A549 (cell line): ENCODE results near the gene SRRM2. TPM values are rescaled to one million over a fixed set of nuclear protein-coding genes. Genes with fewer than 3 reads are reported as not detected.

Source experiments
- ATAC-seq, 2 experiments: fragments of 200-7000 bp in 1 of 2; fragments of >200 bp in 1 of 2; cut with Nextera tagmentation in 1 of 2; cut with Tn5 transposase in 1 of 2; 3 replicates each; pipeline versions ENCODE4 v1.8.0 to v1.9.1; 2018 to 2020; ENCODE audit warnings: mild to moderate bottlenecking in 1 of 2, moderate library complexity in 1 of 2
- CTCF ChIA-PET: fragments of 300-600 bp; sonication (Branson Sonifier 250); formaldehyde crosslinking; extraction: SDS; loops from one replicate; lab custom pipeline; 2021; ENCODE audit warnings: antibody characterized with exemption, inconsistent platforms; lab: Yijun Ruan, JAX
- POLR2A ChIA-PET: fragments of 350-600 bp; formaldehyde crosslinking; extraction: SDS; loops from one replicate; lab custom pipeline; 2021; ENCODE audit warnings: antibody characterized with exemption, inconsistent platforms; lab: Yijun Ruan, JAX
- DNase-seq, 2 experiments: peaks; one replicate each; pipeline versions ENCODE4 v3.0.0 to v3.0.0-alpha.2; 2011 to 2016; ENCODE audit warnings: low read depth in 1 of 2, low spot score in 1 of 2
- FAIRE-seq: peaks from 2 replicates; lab custom pipeline; 2011; peaks lifted over from hg19 to GRCh38; lab: Jason Lieb, UNC
- H3K27ac ChIP-seq, 2 experiments: fragments of >200 bp; sonication (Bioruptor Twin); formaldehyde crosslinking; 3 replicates each; pipeline ENCODE4 v1.5.1; 2016 to 2017
- H3K4me1 ChIP-seq: fragments of >200 bp; sonication (Bioruptor Twin); formaldehyde crosslinking; 3 replicates; pipeline ENCODE4 v1.6.1; 2016
- H3K4me2 ChIP-seq: fragments of >200 bp; sonication (Bioruptor Twin); formaldehyde crosslinking; 3 replicates; pipeline ENCODE4 v1.6.1; 2016
- H3K4me3 ChIP-seq: fragments of >200 bp; sonication (Bioruptor Twin); formaldehyde crosslinking; 3 replicates; pipeline ENCODE4 v1.5.1; 2016
- H3K9me3 ChIP-seq: fragments of >200 bp; sonication (Bioruptor Twin); formaldehyde crosslinking; 3 replicates; pipeline ENCODE4 v1.6.1; 2016
- BHLHE40 ChIP-seq: IDR thresholded peaks from 2 replicates; pipeline ENCODE4 v1.6.1; 2012; ENCODE audit warnings: low read depth, low read length, inconsistent platforms
- FOSB ChIP-seq: fragments of 250-450 bp; sonication (Bioruptor Pico); IDR thresholded peaks from 2 replicates; pipeline ENCODE4 v1.5.0; 2020; ENCODE audit warnings: mild to moderate bottlenecking, moderate library complexity
- FOXS1 ChIP-seq: fragments of 250-450 bp; sonication (Bioruptor Pico); IDR thresholded peaks from 2 replicates; pipeline ENCODE4 v1.5.0; 2020; ENCODE audit warnings: mild to moderate bottlenecking, moderate library complexity
- GATA3 ChIP-seq: IDR thresholded peaks from 2 replicates; pipeline ENCODE4 v1.6.1; 2012; ENCODE audit warnings: borderline replicate concordance
- HEYL ChIP-seq: fragments of 250-450 bp; sonication (Bioruptor Pico); IDR thresholded peaks from 2 replicates; pipeline ENCODE4 v1.8.0; 2021; ENCODE audit warnings: mild to moderate bottlenecking, moderate library complexity
- HOXB5 ChIP-seq: fragments of 250-450 bp; sonication (Bioruptor Pico); IDR thresholded peaks from 2 replicates; pipeline ENCODE4 v1.5.0; 2020; ENCODE audit warnings: mild to moderate bottlenecking, moderate library complexity
- KDM5A ChIP-seq: fragments of 200-600 bp; sonication (generic); IDR thresholded peaks from 2 replicates; pipeline ENCODE4 v1.6.1; 2016; ENCODE audit warnings: antibody characterized with exemption, mild to moderate bottlenecking
- MAFK ChIP-seq: fragments of 450-650 bp; IDR thresholded peaks from 2 replicates; pipeline ENCODE4 v1.6.1; 2014; ENCODE audit not compliant: partially characterized antibody
- NPAS2 ChIP-seq: fragments of 250-450 bp; sonication (Bioruptor Pico); IDR thresholded peaks from 2 replicates; pipeline ENCODE4 v1.8.0; 2022; ENCODE audit warnings: mild to moderate bottlenecking, moderate library complexity, borderline replicate concordance
- NR3C1 ChIP-seq: fragments of >200 bp; sonication (Bioruptor Twin); formaldehyde crosslinking; IDR thresholded peaks from 3 replicates; pipeline ENCODE4 v1.6.1; 2017
- POLR2A ChIP-seq: IDR thresholded peaks from 2 replicates; pipeline ENCODE4 v1.6.1; 2012; ENCODE audit warnings: mild to moderate bottlenecking, low read length
- POLR2AphosphoS2 ChIP-seq: conservative IDR thresholded peaks from 2 replicates; pipeline ENCODE4 v1.6.1; 2012; ENCODE audit warnings: low read length, improper control_type of control experiment, inconsistent platforms
- RARB ChIP-seq: fragments of 250-450 bp; sonication (Bioruptor Pico); IDR thresholded peaks from 2 replicates; pipeline ENCODE4 v1.8.0; 2021; ENCODE audit warnings: mild to moderate bottlenecking, moderate library complexity
- SMC3 ChIP-seq: fragments of >200 bp; sonication (Bioruptor Twin); formaldehyde crosslinking; IDR thresholded peaks from 3 replicates; pipeline ENCODE4 v1.6.1; 2018; ENCODE audit warnings: inconsistent platforms
- SREBF2 ChIP-seq: fragments of 450-650 bp; IDR thresholded peaks from 2 replicates; pipeline ENCODE4 v1.6.1; 2014; ENCODE audit warnings: mild to moderate bottlenecking, moderate library complexity
- TP53 ChIP-seq: fragments of 250-450 bp; sonication (Bioruptor Pico); IDR thresholded peaks from 2 replicates; pipeline ENCODE4 v1.5.0; 2021; ENCODE audit warnings: mild to moderate bottlenecking, moderate library complexity
- ZSCAN20 ChIP-seq: fragments of 250-450 bp; sonication (Bioruptor Pico); IDR thresholded peaks from 2 replicates; pipeline ENCODE4 v1.8.0; 2022; ENCODE audit warnings: mild to moderate bottlenecking, moderate library complexity
- WGBS: methylation state at CpG from one replicate; pipeline ENCODE4 v1.1.6; 2017; ENCODE audit errors: missing lambda C conversion rate; 5-methylcytosine and 5-hydroxymethylcytosine counted together
- polyA plus RNA-seq, 4 experiments: library from polyadenylated mRNA; depleted of rRNA in 3 of 4; stranded (reverse); fragments of >200 nt; fragmentation: RNase III in 1 of 4; extraction: RNeasy Plus Mini Kit Qiagen cat#74134 plus additional on column Dnase treatment in 1 of 4; gene quantifications; 2 replicates in 3 of 4; 3 replicates in 1 of 4; pipeline ENCODE4 v1.2.3, GENCODE V29; 2011 to 2017
- TF ChIP-seq, protein P1 (sequence below): fragments of 250-450 bp; sonication (Bioruptor Pico); IDR thresholded peaks from 2 replicates; pipeline ENCODE4 v1.5.0; 2020; ENCODE audit warnings: low read depth, mild to moderate bottlenecking, moderate library complexity
- TF ChIP-seq, protein P2 (sequence below): fragments of >200 bp; sonication (Bioruptor Twin); formaldehyde crosslinking; IDR thresholded peaks from 3 replicates; pipeline ENCODE4 v1.5.1; 2016
- TF ChIP-seq, protein P3 (sequence below): fragments of 250-450 bp; sonication (Bioruptor Pico); IDR thresholded peaks from 2 replicates; pipeline ENCODE4 v1.5.0; 2021; ENCODE audit warnings: mild to moderate bottlenecking, moderate library complexity, borderline replicate concordance

SRRM2 gene
- polyA plus RNA-seq, 2 of the 4 experiments (the other 2 are of a cell fraction) = 167 to 512 TPM

DNA sequence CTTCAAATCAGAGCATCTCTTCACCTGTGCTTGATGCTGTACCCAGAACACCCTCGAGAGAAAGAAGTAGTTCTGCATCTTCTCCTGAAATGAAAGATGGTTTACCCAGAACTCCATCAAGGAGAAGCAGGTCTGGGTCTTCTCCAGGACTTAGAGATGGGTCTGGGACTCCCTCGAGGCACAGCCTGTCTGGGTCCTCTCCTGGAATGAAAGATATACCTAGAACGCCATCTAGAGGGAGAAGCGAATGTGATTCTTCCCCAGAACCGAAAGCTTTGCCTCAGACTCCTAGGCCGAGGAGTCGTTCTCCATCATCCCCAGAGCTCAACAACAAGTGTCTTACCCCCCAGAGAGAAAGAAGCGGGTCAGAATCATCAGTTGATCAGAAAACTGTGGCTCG is 12.3 kb downstream of the SRRM2 start:
- H3K4me2 ChIP-seq = no peak overlapping the region
- DNase-seq = no peak
- ChIA-PET CTCF (interaction anchor here (0.6 to 2.0 kb wide), 7 partner anchors 8 to 108 kb away, joined by 3 to 9 read pairs (median 3); no protein-coding TSS in a partner anchor), POLR2A (no interaction called here)
- no peak for ATAC-seq
- 89% methylated on average over 9 of the region's 9 CpGs for WGBS
- FAIRE-seq = no peak
- TF ChIP-seq NR3C1 = no peak
- TF ChIP-seq FOXS1 (CRISPR knock-in tag) = no peak
- no peak for TF ChIP-seq MAFK
- no peak for TF ChIP-seq ZSCAN20
- TF ChIP-seq RARB (CRISPR knock-in tag) = no peak
- TF ChIP-seq TP53 (CRISPR knock-in tag) = no peak
- TF ChIP-seq POLR2A = no peak
- no peak for TF ChIP-seq SREBF2
- TF ChIP-seq BHLHE40 = no peak
- TF ChIP-seq, protein P1, sequence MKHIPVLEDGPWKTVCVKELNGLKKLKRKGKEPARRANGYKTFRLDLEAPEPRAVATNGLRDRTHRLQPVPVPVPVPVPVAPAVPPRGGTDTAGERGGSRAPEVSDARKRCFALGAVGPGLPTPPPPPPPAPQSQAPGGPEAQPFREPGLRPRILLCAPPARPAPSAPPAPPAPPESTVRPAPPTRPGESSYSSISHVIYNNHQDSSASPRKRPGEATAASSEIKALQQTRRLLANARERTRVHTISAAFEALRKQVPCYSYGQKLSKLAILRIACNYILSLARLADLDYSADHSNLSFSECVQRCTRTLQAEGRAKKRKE = no peak
- no peak for TF ChIP-seq SMC3
- TF ChIP-seq, protein P2, sequence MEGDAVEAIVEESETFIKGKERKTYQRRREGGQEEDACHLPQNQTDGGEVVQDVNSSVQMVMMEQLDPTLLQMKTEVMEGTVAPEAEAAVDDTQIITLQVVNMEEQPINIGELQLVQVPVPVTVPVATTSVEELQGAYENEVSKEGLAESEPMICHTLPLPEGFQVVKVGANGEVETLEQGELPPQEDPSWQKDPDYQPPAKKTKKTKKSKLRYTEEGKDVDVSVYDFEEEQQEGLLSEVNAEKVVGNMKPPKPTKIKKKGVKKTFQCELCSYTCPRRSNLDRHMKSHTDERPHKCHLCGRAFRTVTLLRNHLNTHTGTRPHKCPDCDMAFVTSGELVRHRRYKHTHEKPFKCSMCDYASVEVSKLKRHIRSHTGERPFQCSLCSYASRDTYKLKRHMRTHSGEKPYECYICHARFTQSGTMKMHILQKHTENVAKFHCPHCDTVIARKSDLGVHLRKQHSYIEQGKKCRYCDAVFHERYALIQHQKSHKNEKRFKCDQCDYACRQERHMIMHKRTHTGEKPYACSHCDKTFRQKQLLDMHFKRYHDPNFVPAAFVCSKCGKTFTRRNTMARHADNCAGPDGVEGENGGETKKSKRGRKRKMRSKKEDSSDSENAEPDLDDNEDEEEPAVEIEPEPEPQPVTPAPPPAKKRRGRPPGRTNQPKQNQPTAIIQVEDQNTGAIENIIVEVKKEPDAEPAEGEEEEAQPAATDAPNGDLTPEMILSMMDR = no peak
- no peak for TF ChIP-seq KDM5A
- TF ChIP-seq NPAS2 (CRISPR knock-in tag) = no peak
- no peak for TF ChIP-seq HOXB5
- TF ChIP-seq, all 56 proteins: peak for 0
- H3K4me1 ChIP-seq = peaks cover 24% of the 10 kb centered on the region
- H3K9me3 ChIP-seq = no peaks in the 10 kb centered on the region
- H3K4me3 ChIP-seq = no peak overlapping the region
- H3K27ac ChIP-seq = no peak overlapping the region

DNA sequence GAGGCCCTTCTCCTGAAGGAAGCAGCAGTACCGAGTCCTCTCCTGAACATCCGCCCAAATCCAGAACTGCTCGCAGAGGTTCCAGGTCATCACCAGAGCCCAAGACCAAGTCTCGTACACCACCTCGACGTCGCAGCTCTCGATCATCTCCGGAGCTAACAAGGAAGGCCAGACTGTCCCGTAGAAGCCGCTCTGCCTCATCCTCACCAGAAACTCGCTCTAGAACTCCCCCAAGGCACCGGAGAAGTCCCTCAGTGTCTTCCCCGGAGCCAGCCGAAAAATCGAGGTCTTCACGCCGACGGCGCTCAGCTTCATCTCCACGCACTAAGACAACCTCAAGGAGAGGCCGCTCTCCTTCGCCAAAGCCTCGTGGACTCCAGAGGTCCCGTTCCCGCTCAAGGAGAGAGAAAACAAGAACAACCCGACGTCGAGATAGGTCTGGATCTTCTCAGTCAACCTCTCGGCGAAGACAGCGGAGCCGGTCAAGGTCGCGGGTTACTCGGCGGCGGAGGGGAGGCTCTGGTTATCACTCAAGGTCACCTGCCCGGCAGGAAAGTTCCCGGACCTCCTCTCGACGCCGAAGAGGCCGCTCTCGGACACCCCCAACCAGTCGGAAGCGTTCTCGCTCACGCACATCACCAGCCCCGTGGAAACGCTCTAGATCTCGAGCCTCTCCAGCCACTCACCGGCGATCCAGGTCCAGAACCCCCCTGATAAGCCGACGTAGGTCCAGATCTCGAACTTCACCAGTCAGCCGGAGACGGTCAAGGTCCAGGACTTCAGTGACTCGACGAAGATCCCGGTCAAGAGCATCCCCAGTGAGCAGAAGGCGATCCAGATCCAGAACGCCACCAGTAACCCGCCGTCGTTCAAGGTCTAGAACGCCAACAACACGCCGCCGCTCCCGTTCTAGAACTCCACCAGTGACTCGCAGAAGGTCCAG is 13.3 kb downstream of the SRRM2 start:
- H3K27ac ChIP-seq = no peak overlapping the region
- TF ChIP-seq, protein P2 = no peak
- TF ChIP-seq FOSB (CRISPR knock-in tag) = no peak
- TF ChIP-seq HEYL (CRISPR knock-in tag) = no peak
- TF ChIP-seq, protein P3, sequence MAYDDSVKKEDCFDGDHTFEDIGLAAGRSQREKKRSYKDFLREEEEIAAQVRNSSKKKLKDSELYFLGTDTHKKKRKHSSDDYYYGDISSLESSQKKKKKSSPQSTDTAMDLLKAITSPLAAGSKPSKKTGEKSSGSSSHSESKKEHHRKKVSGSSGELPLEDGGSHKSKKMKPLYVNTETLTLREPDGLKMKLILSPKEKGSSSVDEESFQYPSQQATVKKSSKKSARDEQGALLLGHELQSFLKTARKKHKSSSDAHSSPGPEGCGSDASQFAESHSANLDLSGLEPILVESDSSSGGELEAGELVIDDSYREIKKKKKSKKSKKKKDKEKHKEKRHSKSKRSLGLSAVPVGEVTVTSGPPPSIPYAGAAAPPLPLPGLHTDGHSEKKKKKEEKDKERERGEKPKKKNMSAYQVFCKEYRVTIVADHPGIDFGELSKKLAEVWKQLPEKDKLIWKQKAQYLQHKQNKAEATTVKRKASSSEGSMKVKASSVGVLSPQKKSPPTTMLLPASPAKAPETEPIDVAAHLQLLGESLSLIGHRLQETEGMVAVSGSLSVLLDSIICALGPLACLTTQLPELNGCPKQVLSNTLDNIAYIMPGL (CRISPR knock-in tag) = no peak
- TF ChIP-seq POLR2AphosphoS2 = 0 out of 2 replicates have a peak, but pooled peaks have one; percentile 28
- no peak for TF ChIP-seq FOXS1 (CRISPR knock-in tag)
- no peak for TF ChIP-seq GATA3
- FAIRE-seq (no peak), DNase-seq (no peak), ATAC-seq (no peak)
- CTCF ChIA-PET = interaction anchor here (0.7 to 1.9 kb wide), 5 partner anchors 9 to 102 kb away, joined by 3 to 9 read pairs (median 3); no protein-coding TSS in a partner anchor
- POLR2A ChIA-PET = no interaction called here
- H3K4me3 ChIP-seq = no peak overlapping the region
- peaks cover 34% of the 10 kb centered on the region for H3K4me1 ChIP-seq
- no peak overlapping the region for H3K4me2 ChIP-seq
- WGBS = 98% methylated on average over 73 of the region's 73 CpGs
- no peaks in the 10 kb centered on the region for H3K9me3 ChIP-seq
